Measurements from ENCODE around the gene ZDHHC14.

The ZDHHC14 gene

GRCh38 chr6:157607317-157608109, 226.5 kb downstream of the ZDHHC14 start:
- TF ChIP-seq CTCF (conservative IDR thresholded peaks at IDR 0.05; ENCODE audit: low read depth, low read length), result no peak
- no peak overlapping the region for H3K4me2 ChIP-seq
- no peak overlapping the region for H3K4me3 ChIP-seq (IDR thresholded peaks at IDR 0.05; ENCODE audit: insufficient read depth, low read depth, low read length)
- no peaks in the 10 kb centered on the region for H4K20me1 ChIP-seq (ENCODE audit: insufficient read depth)
- no peaks in the 10 kb centered on the region for H3K79me2 ChIP-seq (ENCODE audit: insufficient read depth, low read depth)
- H3K27me3 ChIP-seq (ENCODE audit: insufficient read depth, low read depth), result no peaks in the 10 kb centered on the region
- H3K36me3 ChIP-seq (ENCODE audit: insufficient read depth), result no peaks in the 10 kb centered on the region
- no peak overlapping the region for H2AFZ ChIP-seq (ENCODE audit: low read depth)
- no peaks in the 10 kb centered on the region for H3K4me1 ChIP-seq (ENCODE audit: low read depth, poor library complexity, severe bottlenecking)
- H3K9ac ChIP-seq, result no peak overlapping the region
- no peak overlapping the region for H3K27ac ChIP-seq

DNA sequence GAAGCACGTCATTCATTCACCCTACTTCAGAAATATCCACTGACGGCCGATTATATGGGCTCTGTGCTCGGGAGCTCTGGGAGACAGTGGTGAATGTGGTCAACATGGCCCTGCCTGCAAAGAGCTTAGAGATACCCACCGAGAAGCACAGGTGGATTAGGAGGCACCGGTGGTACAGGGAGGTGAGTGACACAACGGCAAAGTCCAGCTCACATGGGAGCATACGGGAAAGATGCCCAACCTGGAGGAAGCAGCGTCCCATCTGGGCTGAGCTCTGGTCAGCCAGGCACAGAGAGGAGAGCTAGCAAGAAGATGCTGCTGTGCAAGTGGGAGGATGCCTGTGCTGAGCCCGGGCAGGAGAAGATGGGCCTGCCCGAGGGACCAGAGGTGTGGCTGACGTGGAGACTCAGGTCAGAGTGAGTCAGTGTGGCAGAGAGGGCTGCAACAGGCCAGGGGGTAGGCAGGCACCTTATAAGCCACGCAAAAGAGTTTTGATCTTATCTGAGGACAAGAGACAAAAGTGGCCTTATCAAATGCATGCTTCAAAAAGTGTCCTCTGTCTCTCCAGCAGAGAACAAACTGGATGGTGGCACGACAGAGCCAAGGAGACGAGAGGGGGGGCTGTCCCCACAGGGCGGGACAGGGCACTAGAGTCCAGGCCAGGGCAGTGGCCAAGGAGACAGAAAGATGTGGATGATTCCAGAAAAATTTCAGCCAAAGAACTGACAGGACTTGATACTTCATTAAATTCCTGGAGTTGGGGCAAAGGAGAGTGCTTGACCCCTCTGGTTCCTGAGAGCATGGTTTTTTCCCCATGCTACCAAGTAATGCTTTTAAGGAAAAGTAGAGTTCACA, 227.5 kb downstream of the ZDHHC14 start:
- Histone ChIP-seq H3K79me2 (ENCODE audit: insufficient read depth, low read depth) (no peaks in the 10 kb centered on the region), H3K27me3 (ENCODE audit: insufficient read depth, low read depth) (no peaks in the 10 kb centered on the region), H3K4me3 (IDR thresholded peaks at IDR 0.05; ENCODE audit: insufficient read depth, low read depth, low read length) (no peak overlapping the region), H2AFZ (ENCODE audit: low read depth) (no peak overlapping the region), H4K20me1 (ENCODE audit: insufficient read depth) (no peaks in the 10 kb centered on the region), H3K4me1 (ENCODE audit: low read depth, poor library complexity, severe bottlenecking) (no peaks in the 10 kb centered on the region), H3K4me2 (no peak overlapping the region), H3K27ac (no peak overlapping the region), H3K36me3 (ENCODE audit: insufficient read depth) (no peaks in the 10 kb centered on the region), H3K9ac (no peak overlapping the region)
- TF ChIP-seq CTCF (conservative IDR thresholded peaks at IDR 0.05; ENCODE audit: low read depth, low read length), result no peak

DNA sequence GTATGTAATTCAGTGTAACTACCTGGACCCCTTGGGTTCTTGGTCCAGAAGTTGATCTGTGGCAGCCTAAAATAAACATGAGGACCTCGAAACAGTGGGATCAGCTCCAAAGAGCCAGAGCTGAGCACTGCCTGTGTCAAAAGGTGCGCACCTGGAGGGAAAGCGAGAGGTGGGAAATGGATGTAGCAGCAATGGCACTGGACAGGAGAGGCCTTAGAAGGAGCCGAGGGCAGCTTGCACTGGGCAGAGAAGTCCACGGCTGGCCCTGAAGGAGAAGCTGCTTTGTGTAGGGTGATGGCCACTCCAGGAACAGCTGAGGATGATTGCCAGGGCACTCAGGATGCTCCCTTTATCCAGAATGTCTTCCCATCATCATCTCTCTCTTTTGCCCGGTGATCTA, 228.1 kb downstream of the ZDHHC14 start:
- Histone ChIP-seq H3K27me3 (ENCODE audit: insufficient read depth, low read depth) (no peaks in the 10 kb centered on the region), H4K20me1 (ENCODE audit: insufficient read depth) (no peaks in the 10 kb centered on the region), H3K79me2 (ENCODE audit: insufficient read depth, low read depth) (no peaks in the 10 kb centered on the region), H3K9ac (no peak overlapping the region), H3K4me3 (IDR thresholded peaks at IDR 0.05; ENCODE audit: insufficient read depth, low read depth, low read length) (no peak overlapping the region), H3K36me3 (ENCODE audit: insufficient read depth) (no peaks in the 10 kb centered on the region), H3K4me1 (ENCODE audit: low read depth, poor library complexity, severe bottlenecking) (no peaks in the 10 kb centered on the region), H3K27ac (no peak overlapping the region), H3K4me2 (no peak overlapping the region), H2AFZ (ENCODE audit: low read depth) (no peak overlapping the region)
- TF ChIP-seq CTCF (conservative IDR thresholded peaks at IDR 0.05; ENCODE audit: low read depth, low read length), result no peak

- Histone ChIP-seq H3K4me2 (no peak overlapping the region), H3K4me3 (IDR thresholded peaks at IDR 0.05; ENCODE audit: insufficient read depth, low read depth, low read length) (no peak overlapping the region), H3K4me1 (ENCODE audit: low read depth, poor library complexity, severe bottlenecking) (no peaks in the 10 kb centered on the region)
Measured at GRCh38 chr6:157609556-157609955, 228.6 kb downstream of the ZDHHC14 start.

More at GRCh38 chr6:157609556-157609955, 228.6 kb downstream of the ZDHHC14 start:
- H3K9ac ChIP-seq, result no peak overlapping the region
- no peaks in the 10 kb centered on the region for H4K20me1 ChIP-seq (ENCODE audit: insufficient read depth)
- H2AFZ ChIP-seq (ENCODE audit: low read depth), result no peak overlapping the region
- no peak overlapping the region for H3K27ac ChIP-seq
- no peaks in the 10 kb centered on the region for H3K36me3 ChIP-seq (ENCODE audit: insufficient read depth)
- H3K79me2 ChIP-seq (ENCODE audit: insufficient read depth, low read depth), result no peaks in the 10 kb centered on the region
- TF ChIP-seq CTCF (conservative IDR thresholded peaks at IDR 0.05; ENCODE audit: low read depth, low read length), result no peak
- no peaks in the 10 kb centered on the region for H3K27me3 ChIP-seq (ENCODE audit: insufficient read depth, low read depth)
